GM12878 (cell line): ENCODE measurements around the gene CLDN7. TPM values are rescaled to one million over a fixed set of nuclear protein-coding genes. Genes with fewer than 3 reads are reported as not detected.

Experiments used
- ATAC-seq: fragments of 200-7000 bp; cut with Tn5 transposase; 3 replicates; pipeline ENCODE4 v1.9.1; 2020; ENCODE audit warnings: mild to moderate bottlenecking, moderate library complexity
- BruUV-seq: library from RNA; stranded (reverse); fragments of 400-500 nt; replicated peaks from 2 replicates; lab custom pipeline; 2021; lab: Mats Ljungman, UMichigan
- CTCF ChIA-PET: fragments of 300-600 bp; sonication (Branson Sonifier 250); formaldehyde crosslinking; extraction: SDS; loops from one replicate; lab custom pipeline; 2021; ENCODE audit warnings: inconsistent platforms; lab: Yijun Ruan, JAX
- POLR2A ChIA-PET: fragments of 350-600 bp; formaldehyde crosslinking; extraction: SDS; loops from one replicate; lab custom pipeline; 2021; ENCODE audit warnings: inconsistent platforms; lab: Charles Lee
- RAD21 ChIA-PET: fragments of 300-600 bp; sonication (Branson Sonifier 250); formaldehyde crosslinking; loops from one replicate; lab custom pipeline; 2023; ENCODE audit warnings: antibody characterized with exemption; ENCODE audit not compliant: unreplicated experiment; lab: Charles Lee
- SMC1A ChIA-PET: fragments of 300-600 bp; sonication (Branson Sonifier 250); formaldehyde crosslinking; loops from one replicate; lab custom pipeline; 2023; ENCODE audit not compliant: unreplicated experiment, uncharacterized antibody; lab: Charles Lee
- DNase-seq: peaks from one replicate; pipeline ENCODE4 v3.0.0-alpha.2; 2011; ENCODE audit warnings: low read depth, low spot score
- FAIRE-seq: peaks from 3 replicates; lab custom pipeline; 2011; peaks lifted over from hg19 to GRCh38; lab: Jason Lieb, UNC
- H2AFZ ChIP-seq: 2 replicates; pipeline ENCODE4 v1.6.0; 2011; ENCODE audit warnings: low read depth, low read length, control low read depth; ENCODE audit not compliant: control insufficient read depth
- H3K27ac ChIP-seq: 2 replicates; pipeline ENCODE4 v1.5.1; 2011; ENCODE audit warnings: control low read depth; ENCODE audit not compliant: control insufficient read depth, insufficient read depth
- H3K27me3 ChIP-seq, 2 experiments: replicated peaks in 1 of 2; 2 replicates each; pipeline versions ENCODE4 v1.6.0 to v1.6.1; 2011; ENCODE audit warnings: low read length in 1 of 2; ENCODE audit not compliant: control insufficient read depth in 2 of 2, insufficient read depth in 2 of 2
- H3K36me3 ChIP-seq, 2 experiments: 2 replicates each; pipeline ENCODE4 v1.5.1; 2011; ENCODE audit warnings: low read length in 1 of 2; ENCODE audit not compliant: control insufficient read depth in 2 of 2, insufficient read depth in 2 of 2
- H3K4me1 ChIP-seq: 2 replicates; pipeline ENCODE4 v1.6.1; 2011; ENCODE audit warnings: mild to moderate bottlenecking, low read length, moderate library complexity, mixed read lengths; ENCODE audit not compliant: control insufficient read depth, insufficient read depth
- H3K4me2 ChIP-seq: 2 replicates; pipeline ENCODE4 v1.6.0; 2011; ENCODE audit warnings: control low read depth; ENCODE audit not compliant: control insufficient read depth, insufficient read depth
- H3K4me3 ChIP-seq: fragments of 200-600 bp; sonication (generic); 2 replicates; pipeline ENCODE4 v1.5.1; 2016
- H3K79me2 ChIP-seq: 2 replicates; pipeline ENCODE4 v1.6.0; 2011; ENCODE audit warnings: low read length; ENCODE audit not compliant: control insufficient read depth, insufficient read depth
- H3K9ac ChIP-seq: 2 replicates; pipeline ENCODE4 v1.8.0; 2011; ENCODE audit warnings: low read length, control low read depth, mixed read lengths; ENCODE audit not compliant: control insufficient read depth, insufficient read depth
- H3K9me3 ChIP-seq: replicated peaks from 3 replicates; pipeline ENCODE4 v1.5.1; 2011; ENCODE audit warnings: mild to moderate bottlenecking, low read length; ENCODE audit not compliant: control insufficient read depth, insufficient read depth
- H4K20me1 ChIP-seq: 2 replicates; pipeline ENCODE4 v1.6.0; 2011; ENCODE audit not compliant: control insufficient read depth, insufficient read depth
- ATF7 ChIP-seq: fragments of 450-650 bp; IDR thresholded peaks from 2 replicates; pipeline ENCODE4 v1.6.1; 2016; ENCODE audit warnings: low read depth, mild to moderate bottlenecking
- FOXK2 ChIP-seq: fragments of 450-650 bp; IDR thresholded peaks from 2 replicates; pipeline ENCODE4 v1.6.1; 2017; ENCODE audit warnings: mild to moderate bottlenecking, moderate library complexity
- GATAD2B ChIP-seq: fragments of 450-650 bp; conservative IDR thresholded peaks from 2 replicates; pipeline ENCODE4 v1.6.1; 2017; ENCODE audit warnings: low read depth, mild to moderate bottlenecking, moderate library complexity
- IKZF2 ChIP-seq, 2 experiments: fragments of 450-650 bp; IDR thresholded peaks; 2 replicates each; pipeline ENCODE4 v1.6.1; 2017; ENCODE audit warnings: mild to moderate bottlenecking in 2 of 2, moderate library complexity in 2 of 2
- NBN ChIP-seq: fragments of 450-650 bp; IDR thresholded peaks from 2 replicates; pipeline ENCODE4 v1.6.1; 2016
- NFIC ChIP-seq: IDR thresholded peaks from 2 replicates; pipeline ENCODE4 v1.6.1; 2012; ENCODE audit warnings: low read depth, mild to moderate bottlenecking, inconsistent platforms, low read length, moderate library complexity
- RBBP5 ChIP-seq: fragments of 200-600 bp; sonication (generic); conservative IDR thresholded peaks from 2 replicates; pipeline ENCODE4 v1.6.1; 2016
- RUNX3 ChIP-seq: IDR thresholded peaks from 2 replicates; pipeline ENCODE4 v1.6.1; 2012; ENCODE audit warnings: low read length, inconsistent platforms
- SMAD1 ChIP-seq: fragments of 450-650 bp; IDR thresholded peaks from 2 replicates; pipeline ENCODE4 v1.6.1; 2018; ENCODE audit warnings: mild to moderate bottlenecking, low read depth; ENCODE audit not compliant: partially characterized antibody
- SMAD5 ChIP-seq: IDR thresholded peaks from 2 replicates; pipeline ENCODE4 v1.6.1; 2016; ENCODE audit warnings: antibody characterized with exemption, low read depth
- SMC3 ChIP-seq: IDR thresholded peaks from 2 replicates; pipeline ENCODE4 v1.6.1; 2011; ENCODE audit warnings: low read length, improper control_type of control experiment, borderline replicate concordance
- SREBF2 ChIP-seq: IDR thresholded peaks from 2 replicates; pipeline ENCODE4 v1.6.1; 2012; ENCODE audit warnings: mild to moderate bottlenecking, low read length
- WGBS: methylation state at CpG from one replicate; pipeline ENCODE4 v1.1.6; 2016; ENCODE audit warnings: low lambda C conversion rate; ENCODE audit not compliant: insufficient replicate concordance, insufficient coverage; ENCODE audit errors: missing lambda C conversion rate; 5-methylcytosine and 5-hydroxymethylcytosine counted together
- in situ Hi-C: fragments of 300-500 bp; cut with MboI; formaldehyde crosslinking; loops from 9 replicates; pipeline ENCODE4 v1.14.3; 2018; ENCODE audit warnings: mixed read lengths
- intact Hi-C: fragments of 100-400 bp; cut with micrococcal nuclease; formaldehyde crosslinking; loops from one replicate; pipeline ENCODE4 v1.14.2; 2022; ENCODE audit not compliant: unreplicated experiment
- polyA plus RNA-seq, 11 experiments: library from polyadenylated mRNA; depleted of rRNA in 4 of 11; unstranded in 6 of 11; stranded (reverse) in 5 of 11; fragments of >200 nt; fragmentation: Nextera tagmentation in 4 of 11; fragmentation: Illumina TruSeq in 1 of 11; extraction: Ambion mirVana in 4 of 11; extraction: Trizol in 1 of 11; gene quantifications; 1 replicate in 1 of 11; 2 replicates in 10 of 11; pipeline versions ENCODE4 v1.2.1 to v1.2.3, GENCODE V29; 2011 to 2016; ENCODE audit warnings: inconsistent platforms in 2 of 11, missing spikeins in 2 of 11, low read depth in 1 of 11
- total RNA-seq, 4 experiments: library from RNA; depleted of rRNA in 3 of 4; stranded (reverse); fragments of >200 nt in 3 of 4; fragmentation: Illumina TruSeq in 1 of 4; extraction: Trizol in 1 of 4; gene quantifications; 2 replicates each; pipeline versions ENCODE4 v1.2.1 to v1.2.3, GENCODE V29; 2013 to 2021
- TF ChIP-seq, protein P1 (sequence below): IDR thresholded peaks from 2 replicates; pipeline ENCODE4 v1.6.1; 2012; ENCODE audit warnings: improper control_type of control experiment, low read depth, low read length; ENCODE audit not compliant: insufficient replicate concordance
- TF ChIP-seq, protein P2 (sequence below): fragments of 450-650 bp; conservative IDR thresholded peaks from 2 replicates; pipeline ENCODE4 v1.6.1; 2017; ENCODE audit warnings: mild to moderate bottlenecking, moderate library complexity

CLDN7 gene
- total and polyA plus RNA-seq, 10 of the 15 experiments (the other 5 are each of a cell fraction or from before 2014, with no cell fraction given): 0.19 to 1.3 (median 0.36) TPM; not detected in 5

DNA sequence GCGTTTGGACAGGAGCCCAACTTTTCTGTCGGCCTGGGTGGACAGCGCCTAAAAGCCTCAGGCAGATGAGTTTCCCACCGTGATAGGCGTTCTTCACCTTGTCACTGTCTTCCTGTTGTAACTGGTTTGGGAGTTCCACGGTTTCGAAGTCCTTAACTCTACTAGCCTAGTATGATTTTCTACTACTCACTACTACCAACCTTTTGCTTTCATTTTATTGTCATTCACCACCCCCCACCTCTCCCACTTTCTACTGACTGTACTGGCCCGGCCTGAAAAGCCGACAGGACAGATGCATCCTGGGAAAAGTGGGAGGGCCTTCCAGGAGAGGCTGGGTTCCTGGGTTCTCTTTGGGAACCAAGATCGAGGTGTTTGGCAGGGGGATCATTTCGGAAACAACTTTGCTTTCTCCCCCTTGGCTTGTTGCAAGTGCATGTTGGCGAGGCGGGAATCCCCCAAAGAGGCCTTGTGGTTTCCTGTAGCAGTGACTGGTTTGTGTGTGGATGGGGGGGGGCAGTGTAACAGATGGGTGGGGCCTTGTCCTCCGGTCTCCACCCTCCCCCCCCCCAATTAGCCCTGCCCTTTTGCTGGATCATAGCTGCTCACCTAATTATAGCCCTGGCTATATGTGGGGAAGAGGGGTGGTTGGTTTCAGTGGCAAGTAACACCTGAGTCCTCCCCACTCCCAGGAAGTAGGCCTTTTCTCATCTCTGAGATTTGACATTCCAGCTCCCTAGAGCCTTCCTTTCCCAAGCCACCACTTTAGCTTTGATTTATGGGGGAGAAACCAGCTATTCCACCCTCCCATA lies 46.6 kb upstream of the CLDN7 start:
- ChIA-PET SMC1A (interaction anchor here (0.8 to 1.3 kb wide), 3 partner anchors 23 to 252 kb away, joined by 3 read pairs; no protein-coding TSS in a partner anchor), POLR2A (interaction anchor here (0.6 to 2.0 kb wide), 6 partner anchors 21 to 378 kb away, joined by 3 to 9 read pairs (median 4); partner anchors contain the start of genes ACAP1, NEURL4 and TP53), RAD21 (interaction anchor here (1.3 to 1.5 kb wide), 2 partner anchors 28 to 89 kb away, joined by 4 to 5 read pairs; partner anchors contain the start of genes ACADVL, ACAP1 and DLG4), CTCF (interaction anchor here (0.9 to 2.1 kb wide), 5 partner anchors 16 to 67 kb away, joined by 3 to 6 read pairs (median 3); partner anchors contain the start of gene ACAP1)
- Histone ChIP-seq H3K36me3 (peaks cover 23 to 35% of the 10 kb centered on the region in 2 experiments), H3K4me1 (peaks cover 21% of the 10 kb centered on the region), H3K27me3 (no peaks in the 10 kb centered on the region), H3K79me2 (peaks cover 51% of the 10 kb centered on the region), H3K27ac (peak overlapping the region; percentile 99), H4K20me1 (peaks cover 21% of the 10 kb centered on the region), H3K9me3 (no peaks in the 10 kb centered on the region), H3K9ac (peak overlapping the region; percentile 100), H2AFZ (no peak overlapping the region), H3K4me3 (peak overlapping the region; percentile 99), H3K4me2 (peak overlapping the region; percentile 93)
- WGBS: 1% methylated on average over 14 of the region's 14 CpGs
- DNase-seq (peak; percentile 67), FAIRE-seq (peak; percentile 86), ATAC-seq (peak; percentile 42)
- intact Hi-C loops (loop anchor here (5.0 to 10.0 kb wide), 2 partner anchors 67 to 376 kb away; partner anchors contain the start of genes GABARAP, TP53 and WRAP53), in situ Hi-C loops (no loop called here)
- TSS peak; percentile 92 for BruUV-seq
- TF ChIP-seq IKZF2 (IDR thresholded peaks at IDR 0.05) (peak; percentile 55 to 69; a peak in 3 of 4 replicates), NFIC (peak; percentile 62; the same call in 1 of the 2 replicates), SMC3 (no peak), SREBF2 (no peak), NBN (peak; percentile 66; the same call in 1 of the 2 replicates), FOXK2 (peak; percentile 58; the same call in 1 of the 2 replicates), RBBP5 (0 out of 2 replicates have a peak, but pooled peaks have one; percentile 30), RUNX3 (peak; percentile 96), SMAD1 (peak; percentile 14), ATF7 (peak; percentile 55), GATAD2B (0 out of 2 replicates have a peak, but pooled peaks have one; percentile 20), SMAD5 (peak; percentile 31)
- TF ChIP-seq, protein P1, sequence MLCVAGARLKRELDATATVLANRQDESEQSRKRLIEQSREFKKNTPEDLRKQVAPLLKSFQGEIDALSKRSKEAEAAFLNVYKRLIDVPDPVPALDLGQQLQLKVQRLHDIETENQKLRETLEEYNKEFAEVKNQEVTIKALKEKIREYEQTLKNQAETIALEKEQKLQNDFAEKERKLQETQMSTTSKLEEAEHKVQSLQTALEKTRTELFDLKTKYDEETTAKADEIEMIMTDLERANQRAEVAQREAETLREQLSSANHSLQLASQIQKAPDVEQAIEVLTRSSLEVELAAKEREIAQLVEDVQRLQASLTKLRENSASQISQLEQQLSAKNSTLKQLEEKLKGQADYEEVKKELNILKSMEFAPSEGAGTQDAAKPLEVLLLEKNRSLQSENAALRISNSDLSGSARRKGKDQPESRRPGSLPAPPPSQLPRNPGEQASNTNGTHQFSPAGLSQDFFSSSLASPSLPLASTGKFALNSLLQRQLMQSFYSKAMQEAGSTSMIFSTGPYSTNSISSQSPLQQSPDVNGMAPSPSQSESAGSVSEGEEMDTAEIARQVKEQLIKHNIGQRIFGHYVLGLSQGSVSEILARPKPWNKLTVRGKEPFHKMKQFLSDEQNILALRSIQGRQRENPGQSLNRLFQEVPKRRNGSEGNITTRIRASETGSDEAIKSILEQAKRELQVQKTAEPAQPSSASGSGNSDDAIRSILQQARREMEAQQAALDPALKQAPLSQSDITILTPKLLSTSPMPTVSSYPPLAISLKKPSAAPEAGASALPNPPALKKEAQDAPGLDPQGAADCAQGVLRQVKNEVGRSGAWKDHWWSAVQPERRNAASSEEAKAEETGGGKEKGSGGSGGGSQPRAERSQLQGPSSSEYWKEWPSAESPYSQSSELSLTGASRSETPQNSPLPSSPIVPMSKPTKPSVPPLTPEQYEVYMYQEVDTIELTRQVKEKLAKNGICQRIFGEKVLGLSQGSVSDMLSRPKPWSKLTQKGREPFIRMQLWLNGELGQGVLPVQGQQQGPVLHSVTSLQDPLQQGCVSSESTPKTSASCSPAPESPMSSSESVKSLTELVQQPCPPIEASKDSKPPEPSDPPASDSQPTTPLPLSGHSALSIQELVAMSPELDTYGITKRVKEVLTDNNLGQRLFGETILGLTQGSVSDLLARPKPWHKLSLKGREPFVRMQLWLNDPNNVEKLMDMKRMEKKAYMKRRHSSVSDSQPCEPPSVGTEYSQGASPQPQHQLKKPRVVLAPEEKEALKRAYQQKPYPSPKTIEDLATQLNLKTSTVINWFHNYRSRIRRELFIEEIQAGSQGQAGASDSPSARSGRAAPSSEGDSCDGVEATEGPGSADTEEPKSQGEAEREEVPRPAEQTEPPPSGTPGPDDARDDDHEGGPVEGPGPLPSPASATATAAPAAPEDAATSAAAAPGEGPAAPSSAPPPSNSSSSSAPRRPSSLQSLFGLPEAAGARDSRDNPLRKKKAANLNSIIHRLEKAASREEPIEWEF: no peak
- TF ChIP-seq, protein P2, sequence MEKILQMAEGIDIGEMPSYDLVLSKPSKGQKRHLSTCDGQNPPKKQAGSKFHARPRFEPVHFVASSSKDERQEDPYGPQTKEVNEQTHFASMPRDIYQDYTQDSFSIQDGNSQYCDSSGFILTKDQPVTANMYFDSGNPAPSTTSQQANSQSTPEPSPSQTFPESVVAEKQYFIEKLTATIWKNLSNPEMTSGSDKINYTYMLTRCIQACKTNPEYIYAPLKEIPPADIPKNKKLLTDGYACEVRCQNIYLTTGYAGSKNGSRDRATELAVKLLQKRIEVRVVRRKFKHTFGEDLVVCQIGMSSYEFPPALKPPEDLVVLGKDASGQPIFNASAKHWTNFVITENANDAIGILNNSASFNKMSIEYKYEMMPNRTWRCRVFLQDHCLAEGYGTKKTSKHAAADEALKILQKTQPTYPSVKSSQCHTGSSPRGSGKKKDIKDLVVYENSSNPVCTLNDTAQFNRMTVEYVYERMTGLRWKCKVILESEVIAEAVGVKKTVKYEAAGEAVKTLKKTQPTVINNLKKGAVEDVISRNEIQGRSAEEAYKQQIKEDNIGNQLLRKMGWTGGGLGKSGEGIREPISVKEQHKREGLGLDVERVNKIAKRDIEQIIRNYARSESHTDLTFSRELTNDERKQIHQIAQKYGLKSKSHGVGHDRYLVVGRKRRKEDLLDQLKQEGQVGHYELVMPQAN: peak; percentile 58
